DOHH2 (cell line): ENCODE results near the gene EVC.

Experiments
- H3F3A ChIP-seq: fragments of 200-600 bp; sonication (generic), shearing (Covaris generic); 2 replicates; pipeline ENCODE4 v1.6.0; 2016; ENCODE audit warnings: antibody characterized with exemption, mild to moderate bottlenecking; ENCODE audit not compliant: control insufficient read depth, insufficient read depth
- H3K27ac ChIP-seq: fragments of 200-600 bp; sonication (generic); 2 replicates; pipeline ENCODE4 v1.5.1; 2014; ENCODE audit warnings: low read depth, mild to moderate bottlenecking, low read length, moderate library complexity
- H3K27me3 ChIP-seq: fragments of 200-600 bp; sonication (generic); 2 replicates; pipeline ENCODE4 v1.6.1; 2014; ENCODE audit warnings: mild to moderate bottlenecking, low read length, mixed read lengths; ENCODE audit not compliant: control insufficient read depth
- H3K36me3 ChIP-seq: fragments of 200-600 bp; sonication (generic); 2 replicates; pipeline ENCODE4 v1.6.1; 2014; ENCODE audit warnings: mild to moderate bottlenecking, low read length, moderate library complexity, mixed read lengths; ENCODE audit not compliant: control insufficient read depth
- H3K4me1 ChIP-seq: fragments of 200-600 bp; sonication (generic); 2 replicates; pipeline ENCODE4 v1.6.1; 2014; ENCODE audit warnings: mild to moderate bottlenecking, low read length, mixed read lengths; ENCODE audit not compliant: control insufficient read depth
- H3K4me2 ChIP-seq: fragments of 200-600 bp; sonication (generic); 2 replicates; pipeline ENCODE4 v1.6.0; 2014; ENCODE audit warnings: mild to moderate bottlenecking, low read length, moderate library complexity
- H3K4me3 ChIP-seq: fragments of 200-600 bp; sonication (generic); 2 replicates; pipeline ENCODE4 v1.5.1; 2014; ENCODE audit warnings: mild to moderate bottlenecking, low read length, mixed read lengths
- H3K79me2 ChIP-seq: fragments of 200-600 bp; sonication (generic); 2 replicates; pipeline ENCODE4 v1.6.1; 2014; ENCODE audit warnings: mild to moderate bottlenecking, low read length, mixed read lengths; ENCODE audit not compliant: control insufficient read depth
- H3K9me2 ChIP-seq: fragments of 200-600 bp; sonication (generic); replicated peaks from 2 replicates; pipeline ENCODE4 v1.6.1; 2014; ENCODE audit warnings: mild to moderate bottlenecking, low read length, mixed read lengths; ENCODE audit not compliant: control insufficient read depth
- H3K9me3 ChIP-seq: fragments of 200-600 bp; sonication (generic); 2 replicates; pipeline ENCODE4 v1.6.1; 2014; ENCODE audit warnings: antibody characterized with exemption, low read length, mixed read lengths; ENCODE audit not compliant: control insufficient read depth, insufficient read depth
- H4K20me1 ChIP-seq: fragments of 200-600 bp; sonication (generic); 2 replicates; pipeline ENCODE4 v1.6.0; 2014; ENCODE audit warnings: low read depth, mild to moderate bottlenecking, antibody characterized with exemption, low read length, moderate library complexity; ENCODE audit not compliant: control insufficient read depth, insufficient read depth
- CTCF ChIP-seq: fragments of 200-600 bp; sonication (generic); IDR thresholded peaks from one replicate; pipeline ENCODE4 v1.5.1; 2014; ENCODE audit warnings: antibody characterized with exemption, mild to moderate bottlenecking, low read depth, low read length; ENCODE audit not compliant: poor library complexity, severe bottlenecking
- EZH2phosphoT487 ChIP-seq: fragments of 200-600 bp; sonication (generic); IDR thresholded peaks from 2 replicates; pipeline ENCODE4 v1.6.1; 2017; ENCODE audit warnings: borderline replicate concordance, mild to moderate bottlenecking, antibody characterized with exemption, low read length, moderate library complexity, mixed read lengths

EVC gene

GRCh38 chr4:5784021-5784420 lies 73.0 kb downstream of the EVC start:
- Histone ChIP-seq H3F3A (no peaks in the 10 kb centered on the region), H3K79me2 (no peaks in the 10 kb centered on the region), H3K27ac (no peak overlapping the region), H3K9me2 (no peaks in the 10 kb centered on the region), H3K36me3 (no peaks in the 10 kb centered on the region), H3K4me1 (no peaks in the 10 kb centered on the region), H3K9me3 (peaks cover 3% of the 10 kb centered on the region; the same call in 1 of the 2 replicates), H3K4me2 (no peak overlapping the region), H3K27me3 (no peaks in the 10 kb centered on the region), H3K4me3 (no peak overlapping the region), H4K20me1 (no peaks in the 10 kb centered on the region)
- TF ChIP-seq CTCF (no peak), EZH2phosphoT487 (no peak)

GRCh38 chr4:5784960-5785611 lies 74.1 kb downstream of the EVC start:
- Histone ChIP-seq H3K79me2 (no peaks in the 10 kb centered on the region), H4K20me1 (no peaks in the 10 kb centered on the region), H3K4me1 (no peaks in the 10 kb centered on the region), H3K27me3 (no peaks in the 10 kb centered on the region), H3K9me3 (peaks cover 3% of the 10 kb centered on the region; the same call in 1 of the 2 replicates), H3K4me2 (no peak overlapping the region), H3F3A (no peaks in the 10 kb centered on the region), H3K4me3 (no peak overlapping the region), H3K36me3 (no peaks in the 10 kb centered on the region), H3K9me2 (no peaks in the 10 kb centered on the region), H3K27ac (no peak overlapping the region)
- TF ChIP-seq EZH2phosphoT487 (no peak), CTCF (no peak)

DNA sequence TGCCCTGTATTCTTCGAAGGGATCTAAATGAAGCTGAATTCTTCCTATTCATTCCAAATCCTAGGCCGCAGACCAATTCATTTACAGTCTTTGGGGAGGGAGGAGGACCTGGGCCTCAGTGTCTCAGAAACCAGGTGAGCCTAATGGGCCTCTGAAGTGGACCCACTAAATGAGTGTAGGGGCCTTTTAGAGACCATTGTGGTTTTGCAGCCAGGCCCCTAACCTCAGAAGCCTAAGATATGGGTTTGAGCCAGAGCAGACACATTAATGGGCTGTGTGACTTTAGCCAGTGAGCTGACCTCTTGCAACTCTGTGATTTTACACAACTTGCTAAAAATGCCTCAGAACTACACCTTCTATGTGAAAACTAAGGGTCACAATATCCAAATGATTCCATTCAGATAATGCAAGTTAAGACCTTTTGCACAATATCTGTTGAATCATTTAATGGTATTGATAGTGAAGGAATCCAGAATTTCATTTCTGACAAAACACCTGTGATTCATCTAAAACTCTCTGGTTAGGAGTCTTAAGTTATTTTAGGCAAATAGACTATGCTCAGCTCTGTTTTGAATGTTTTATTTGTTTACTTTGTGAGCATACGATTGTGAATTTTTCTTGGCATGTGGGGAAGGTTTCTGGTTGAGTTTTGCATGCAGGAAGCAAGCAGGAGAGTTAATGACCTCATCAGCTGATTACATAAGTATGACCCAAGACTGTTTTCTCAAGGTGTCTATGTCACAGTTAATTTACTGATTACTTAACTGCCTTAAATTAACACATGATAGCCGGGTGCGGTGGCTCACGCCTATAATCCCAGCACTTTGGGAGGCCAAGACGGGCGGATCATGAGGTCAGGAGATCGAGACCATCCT lies 75.0 kb downstream of the EVC start:
- H3F3A ChIP-seq: no peaks in the 10 kb centered on the region
- no peaks in the 10 kb centered on the region for H3K36me3 ChIP-seq
- H3K9me3 ChIP-seq: no peaks in the 10 kb centered on the region; the same call in 1 of the 2 replicates
- TF ChIP-seq CTCF (no peak), EZH2phosphoT487 (no peak)
- no peaks in the 10 kb centered on the region for H3K9me2 ChIP-seq
- no peak overlapping the region for H3K4me3 ChIP-seq
- no peaks in the 10 kb centered on the region for H3K79me2 ChIP-seq
- no peak overlapping the region for H3K27ac ChIP-seq
- H4K20me1 ChIP-seq: no peaks in the 10 kb centered on the region
- no peaks in the 10 kb centered on the region for H3K4me1 ChIP-seq
- no peaks in the 10 kb centered on the region for H3K27me3 ChIP-seq
- no peak overlapping the region for H3K4me2 ChIP-seq
